Fibroblast of pulmonary artery (primary cell): ENCODE data around the gene SPP1.

Source experiments
- DNase-seq: peaks from one replicate; pipeline ENCODE4 v3.0.0-alpha.2; 2010; ENCODE audit warnings: low read depth
- H3K4me3 ChIP-seq: replicated peaks from 2 replicates; pipeline ENCODE4 v1.5.1; 2011; ENCODE audit warnings: low read depth, mild to moderate bottlenecking, control low read depth, low read length, moderate library complexity
- CTCF ChIP-seq: IDR thresholded peaks from 2 replicates; pipeline ENCODE4 v1.5.1; 2011; ENCODE audit warnings: mild to moderate bottlenecking, control low read depth, low read length, inconsistent platforms; ENCODE audit errors: missing control alignments

The SPP1 gene

GRCh38 chr4:87977521-87978278 lies 2.2 kb downstream of the SPP1 start:
- H3K4me3 ChIP-seq, result no peak overlapping the region
- TF ChIP-seq CTCF, result no peak
- DNase-seq, result no peak

DNA sequence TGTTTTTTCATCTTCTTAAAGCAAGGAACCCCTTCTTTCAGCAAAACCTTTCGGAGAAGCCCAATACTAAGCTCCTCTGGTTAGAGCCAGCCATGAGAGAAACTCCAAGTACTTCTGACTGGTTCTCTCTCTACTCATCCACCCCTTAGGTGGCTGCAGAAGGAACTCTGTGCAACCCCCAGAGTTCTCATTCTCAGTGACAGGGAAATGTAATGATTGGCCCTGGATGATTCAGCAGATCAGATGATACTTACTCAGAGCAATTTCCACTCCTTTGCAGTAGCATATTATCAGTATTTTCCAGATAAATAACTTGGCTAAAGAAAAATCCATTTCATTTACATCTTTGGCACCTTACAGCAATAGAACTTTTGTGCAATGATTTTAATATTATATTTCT lies 3.2 kb downstream of the SPP1 start:
- no peak for DNase-seq
- H3K4me3 ChIP-seq, result no peak overlapping the region
- no peak for TF ChIP-seq CTCF

GRCh38 chr4:87979810-87980209 lies 4.3 kb downstream of the SPP1 start:
- DNase-seq, result no peak
- no peak overlapping the region for H3K4me3 ChIP-seq
- TF ChIP-seq CTCF, result no peak

GRCh38 chr4:87981486-87981885 lies 6.0 kb downstream of the SPP1 start:
- no peak for DNase-seq
- no peak overlapping the region for H3K4me3 ChIP-seq

DNA sequence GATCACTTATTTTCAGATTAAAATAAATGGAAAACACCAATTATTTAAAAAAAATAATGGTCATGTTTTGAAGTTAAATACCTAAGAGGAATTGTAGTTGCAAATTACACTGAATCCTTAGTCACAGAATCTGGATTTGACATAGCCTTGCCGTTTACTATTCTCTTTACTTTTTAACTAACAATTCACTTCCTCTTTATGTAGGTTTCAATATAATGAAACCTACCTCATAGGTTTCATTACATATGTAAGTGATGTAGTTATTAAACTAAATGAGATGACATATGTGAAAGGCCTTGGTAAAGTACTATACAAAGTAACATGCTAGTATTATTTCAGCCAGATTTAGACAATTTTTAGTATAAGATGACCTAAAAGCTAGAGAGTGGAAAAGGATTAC lies 6.5 kb downstream of the SPP1 start:
- DNase-seq, result no peak
- no peak for TF ChIP-seq CTCF
- no peak overlapping the region for H3K4me3 ChIP-seq

More at GRCh38 chr4:87981486-87981885, 6.0 kb downstream of the SPP1 start:
- no peak for TF ChIP-seq CTCF

GRCh38 chr4:87982446-87983010 lies 7.0 kb downstream of the SPP1 start:
- peak; percentile 26 for DNase-seq
- H3K4me3 ChIP-seq, result no peak overlapping the region
- TF ChIP-seq CTCF, result no peak

DNA sequence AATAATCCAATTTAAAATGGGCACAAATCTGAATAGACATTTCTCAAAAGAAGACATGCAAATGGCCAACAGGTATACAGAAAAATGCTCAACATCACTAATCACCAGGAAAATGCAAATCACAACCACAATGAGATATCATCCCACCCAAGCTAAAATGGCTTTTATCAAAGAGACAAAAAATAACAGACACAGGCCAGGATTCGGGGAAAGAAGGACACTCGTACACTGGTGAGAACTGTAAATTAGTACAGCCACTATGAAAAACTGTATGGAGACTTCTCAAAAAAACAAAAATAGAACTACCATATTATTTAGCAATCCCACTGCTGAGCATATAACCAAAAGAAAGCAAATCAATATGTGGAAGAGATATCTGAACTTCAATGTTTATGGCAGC lies 8.5 kb downstream of the SPP1 start:
- DNase-seq, result no peak
- no peak for TF ChIP-seq CTCF
- H3K4me3 ChIP-seq, result no peak overlapping the region
